ENCODE data around the gene LYST. TPM values are rescaled to one million over a fixed set of nuclear protein-coding genes. Genes with fewer than 3 reads are reported as not detected.

The LYST gene
- total and polyA plus RNA-seq, 8 donors: 1.7 to 95.6 (median 17.9) TPM

DNA sequence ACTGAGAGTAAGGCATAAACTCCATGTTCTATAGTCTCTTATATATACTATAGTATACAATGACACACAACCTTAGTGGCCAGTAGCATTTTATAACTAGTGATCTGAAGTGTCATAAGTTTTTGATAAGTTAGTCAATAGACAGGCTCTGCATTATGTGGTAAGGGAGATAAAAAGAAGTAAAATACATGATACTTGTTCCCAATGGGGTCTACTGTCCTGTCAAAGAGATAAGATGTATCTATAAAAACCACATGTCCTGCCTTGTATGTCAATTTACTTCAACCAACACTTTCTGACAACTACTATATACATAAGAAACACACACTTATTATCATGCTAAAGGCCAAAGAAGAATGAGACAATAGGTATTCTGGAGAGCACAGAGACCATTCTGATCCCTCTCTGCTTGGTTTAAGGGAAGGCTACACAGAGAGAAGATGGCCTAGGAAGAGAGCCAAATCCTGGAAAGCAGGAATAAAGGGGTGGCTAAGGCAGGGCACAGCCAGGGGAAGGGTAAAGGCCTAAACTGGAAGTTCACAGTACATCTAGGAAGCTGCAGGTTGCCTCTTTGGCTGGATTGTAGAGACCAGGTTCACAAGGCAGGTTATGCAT lies 91.4 kb downstream of the LYST start:
- TF ChIP-seq, protein P1, sequence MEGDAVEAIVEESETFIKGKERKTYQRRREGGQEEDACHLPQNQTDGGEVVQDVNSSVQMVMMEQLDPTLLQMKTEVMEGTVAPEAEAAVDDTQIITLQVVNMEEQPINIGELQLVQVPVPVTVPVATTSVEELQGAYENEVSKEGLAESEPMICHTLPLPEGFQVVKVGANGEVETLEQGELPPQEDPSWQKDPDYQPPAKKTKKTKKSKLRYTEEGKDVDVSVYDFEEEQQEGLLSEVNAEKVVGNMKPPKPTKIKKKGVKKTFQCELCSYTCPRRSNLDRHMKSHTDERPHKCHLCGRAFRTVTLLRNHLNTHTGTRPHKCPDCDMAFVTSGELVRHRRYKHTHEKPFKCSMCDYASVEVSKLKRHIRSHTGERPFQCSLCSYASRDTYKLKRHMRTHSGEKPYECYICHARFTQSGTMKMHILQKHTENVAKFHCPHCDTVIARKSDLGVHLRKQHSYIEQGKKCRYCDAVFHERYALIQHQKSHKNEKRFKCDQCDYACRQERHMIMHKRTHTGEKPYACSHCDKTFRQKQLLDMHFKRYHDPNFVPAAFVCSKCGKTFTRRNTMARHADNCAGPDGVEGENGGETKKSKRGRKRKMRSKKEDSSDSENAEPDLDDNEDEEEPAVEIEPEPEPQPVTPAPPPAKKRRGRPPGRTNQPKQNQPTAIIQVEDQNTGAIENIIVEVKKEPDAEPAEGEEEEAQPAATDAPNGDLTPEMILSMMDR (IDR thresholded peaks at IDR 0.05): no peak
- no peak for TF ChIP-seq POLR2AphosphoS5 (IDR thresholded peaks at IDR 0.05)
- TF ChIP-seq EP300 (IDR thresholded peaks at IDR 0.05): no peak
- no peak for TF ChIP-seq POLR2A (IDR thresholded peaks at IDR 0.05)
- Histone ChIP-seq H3K27me3 (no peaks in the 10 kb centered on the region), H3K9me3 (no peaks in the 10 kb centered on the region), H3K36me3 (peaks cover 0 to 72% (median 61%) of the 10 kb centered on the region in 4 donors), H3K4me3 (no peak overlapping the region), H3K27ac (no peak overlapping the region), H3K4me1 (no peaks in the 10 kb centered on the region)
- intact Hi-C loops (cut with DNase I; ENCODE audit: low total_unique reads): no loop called here
- DNase-seq: no peak

GRCh38 chr1:235767795-235768194 lies 98.9 kb downstream of the LYST start:
- no peaks in the 10 kb centered on the region for H3K9me3 ChIP-seq
- no peaks in the 10 kb centered on the region for H3K27me3 ChIP-seq
- no peaks in the 10 kb centered on the region for H3K4me1 ChIP-seq
- H3K4me3 ChIP-seq: no peak overlapping the region
- TF ChIP-seq POLR2A (IDR thresholded peaks at IDR 0.05): no peak
- TF ChIP-seq POLR2AphosphoS5 (IDR thresholded peaks at IDR 0.05): no peak
- no peak for TF ChIP-seq EP300 (IDR thresholded peaks at IDR 0.05)
- TF ChIP-seq, protein P1 (IDR thresholded peaks at IDR 0.05): no peak
- 77 to 88% (median 84%) methylated on average over 2 of the region's 2 CpGs for WGBS, 5 donors
- peaks cover 0 to 72% (median 63%) of the 10 kb centered on the region in 4 donors for H3K36me3 ChIP-seq
- no peak for DNase-seq
- H3K27ac ChIP-seq: no peak overlapping the region
- intact Hi-C loops (cut with DNase I; ENCODE audit: low total_unique reads): no loop called here

DNA sequence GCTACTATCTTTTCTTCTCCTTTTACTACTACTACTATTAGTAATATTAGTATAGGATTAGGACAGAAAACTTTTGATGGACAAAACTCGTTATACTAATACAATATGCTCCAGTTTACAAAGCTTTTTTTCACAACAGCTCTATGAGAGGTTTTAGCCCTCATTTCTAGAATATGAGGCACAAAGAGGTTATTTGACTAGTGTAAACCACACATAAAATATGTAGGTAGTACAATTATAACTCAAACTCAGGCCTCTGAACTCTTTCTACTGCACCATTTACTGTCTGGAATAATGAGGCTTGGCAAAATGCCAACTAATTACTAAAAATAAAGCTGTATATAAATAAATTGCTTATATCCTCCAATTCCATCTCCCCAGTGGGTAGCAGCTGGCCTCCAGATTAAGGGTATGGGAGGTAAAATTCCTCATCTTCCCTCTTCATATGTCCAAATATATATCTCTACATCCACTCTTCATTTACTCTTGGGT lies 99.9 kb downstream of the LYST start:
- intact Hi-C loops (cut with DNase I; ENCODE audit: low total_unique reads): no loop called here
- no peaks in the 10 kb centered on the region for H3K9me3 ChIP-seq
- H3K4me3 ChIP-seq: no peak overlapping the region
- WGBS, 5 donors: 83 to 97% (median 94%) methylated on average over 1 of the region's 1 CpG
- H3K4me1 ChIP-seq: no peaks in the 10 kb centered on the region
- no peaks in the 10 kb centered on the region for H3K27me3 ChIP-seq
- TF ChIP-seq EP300 (IDR thresholded peaks at IDR 0.05): no peak
- TF ChIP-seq, protein P1 (IDR thresholded peaks at IDR 0.05): no peak
- TF ChIP-seq POLR2AphosphoS5 (IDR thresholded peaks at IDR 0.05): no peak
- no peak overlapping the region for H3K27ac ChIP-seq
- peaks cover 6 to 74% (median 64%) of the 10 kb centered on the region in 4 donors for H3K36me3 ChIP-seq
- no peak for DNase-seq

- intact Hi-C loops (cut with DNase I; ENCODE audit: low total_unique reads): no loop called here
- TF ChIP-seq POLR2AphosphoS5 (IDR thresholded peaks at IDR 0.05): no peak
- TF ChIP-seq POLR2A (IDR thresholded peaks at IDR 0.05): no peak
- TF ChIP-seq, protein P1 (IDR thresholded peaks at IDR 0.05): no peak
- no peak for TF ChIP-seq EP300 (IDR thresholded peaks at IDR 0.05)
- H3K36me3 ChIP-seq: peaks cover 10 to 85% (median 80%) of the 10 kb centered on the region in 4 donors
These were observed 102.7 kb downstream of the LYST start for GRCh38 chr1:235763962-235764361.

More at GRCh38 chr1:235763962-235764361, 102.7 kb downstream of the LYST start:
- 58 to 84% (median 67%) methylated on average over 3 of the region's 3 CpGs for WGBS, 5 donors
- Histone ChIP-seq H3K4me1 (no peaks in the 10 kb centered on the region), H3K9me3 (no peaks in the 10 kb centered on the region), H3K4me3 (no peak overlapping the region), H3K27ac (no peak overlapping the region), H3K27me3 (no peaks in the 10 kb centered on the region)
- no peak for DNase-seq

Data from stomach (tissue), 9 donors.